Prostate gland (tissue), 2 donors: ENCODE data around the gene TMEM207.

Experiments
- POLR2A ChIP-seq: fragments of 450-650 bp; IDR thresholded peaks from one replicate; pipeline ENCODE4 v1.6.1; 2016; ENCODE audit warnings: antibody characterized with exemption, mild to moderate bottlenecking
- POLR2AphosphoS5 ChIP-seq: sonication (generic); formaldehyde crosslinking; IDR thresholded peaks from one replicate; pipeline ENCODE4 v1.6.1; 2017; ENCODE audit warnings: antibody characterized with exemption
- TF ChIP-seq, protein P1 (sequence below), 4 experiments: fragments of 200-600 bp in 2 of 4; fragments of 450-650 bp in 2 of 4; sonication (generic) in 2 of 4; IDR thresholded peaks; 1 replicate in 3 of 4; 2 replicates in 1 of 4; pipeline ENCODE4 v1.5.1; 2016 to 2019; ENCODE audit warnings: antibody characterized with exemption in 4 of 4, mild to moderate bottlenecking in 2 of 4, moderate library complexity in 2 of 4

DNA sequence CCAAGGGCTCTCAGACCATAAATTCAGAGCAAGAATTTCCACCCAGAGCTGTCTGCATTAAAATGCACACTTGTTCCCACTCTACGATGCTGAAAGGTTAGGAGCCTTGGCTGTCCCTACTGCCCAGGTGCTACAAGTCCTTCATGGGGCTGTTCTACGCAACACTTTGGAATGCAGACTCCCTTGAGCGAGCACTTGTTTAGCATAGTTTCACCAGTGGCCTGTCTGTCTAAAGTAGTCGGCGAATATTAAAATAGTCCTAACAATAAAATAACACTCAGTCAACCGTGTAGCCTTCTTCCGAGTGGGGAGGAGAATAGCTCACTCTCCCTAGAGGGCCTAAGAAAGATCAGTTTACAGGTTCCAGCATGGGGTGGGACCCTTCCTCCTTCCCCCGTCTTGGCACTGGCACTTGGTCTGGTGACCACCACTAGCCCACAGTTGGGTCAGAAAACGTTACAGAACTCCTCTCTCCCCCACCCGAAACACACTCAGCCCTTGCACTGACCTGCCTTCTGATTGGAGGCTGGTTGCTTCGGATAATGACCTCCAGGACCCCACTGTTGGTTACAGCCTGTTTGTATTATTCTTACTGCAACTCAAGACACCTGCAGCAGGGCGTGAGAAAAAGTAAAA is 62.0 kb downstream of the TMEM207 start, which contains the start of gene CLDN16:
- TF ChIP-seq, protein P1, sequence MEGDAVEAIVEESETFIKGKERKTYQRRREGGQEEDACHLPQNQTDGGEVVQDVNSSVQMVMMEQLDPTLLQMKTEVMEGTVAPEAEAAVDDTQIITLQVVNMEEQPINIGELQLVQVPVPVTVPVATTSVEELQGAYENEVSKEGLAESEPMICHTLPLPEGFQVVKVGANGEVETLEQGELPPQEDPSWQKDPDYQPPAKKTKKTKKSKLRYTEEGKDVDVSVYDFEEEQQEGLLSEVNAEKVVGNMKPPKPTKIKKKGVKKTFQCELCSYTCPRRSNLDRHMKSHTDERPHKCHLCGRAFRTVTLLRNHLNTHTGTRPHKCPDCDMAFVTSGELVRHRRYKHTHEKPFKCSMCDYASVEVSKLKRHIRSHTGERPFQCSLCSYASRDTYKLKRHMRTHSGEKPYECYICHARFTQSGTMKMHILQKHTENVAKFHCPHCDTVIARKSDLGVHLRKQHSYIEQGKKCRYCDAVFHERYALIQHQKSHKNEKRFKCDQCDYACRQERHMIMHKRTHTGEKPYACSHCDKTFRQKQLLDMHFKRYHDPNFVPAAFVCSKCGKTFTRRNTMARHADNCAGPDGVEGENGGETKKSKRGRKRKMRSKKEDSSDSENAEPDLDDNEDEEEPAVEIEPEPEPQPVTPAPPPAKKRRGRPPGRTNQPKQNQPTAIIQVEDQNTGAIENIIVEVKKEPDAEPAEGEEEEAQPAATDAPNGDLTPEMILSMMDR (IDR thresholded peaks at IDR 0.05) = no peak
- TF ChIP-seq POLR2A (no peak), POLR2AphosphoS5 (no peak)
